CD4-positive, alpha-beta T cell (primary cell): ENCODE results near the gene SELENBP1. TPM values are rescaled to one million over a fixed set of nuclear protein-coding genes. Genes with fewer than 3 reads are reported as not detected.

Experiments used
- ATAC-seq: fragments of 200-7000 bp; cut with Tn5 transposase; one replicate; pipeline ENCODE4 v1.10.0; 2022; ENCODE audit warnings: mild to moderate bottlenecking; ENCODE audit not compliant: poor library complexity
- CTCF ChIA-PET: fragments of 350-600 bp; sonication (Branson Sonifier 250); formaldehyde crosslinking; loops from one replicate; lab custom pipeline; 2021; ENCODE audit warnings: antibody characterized with exemption, inconsistent platforms; lab: Charles Lee
- POLR2A ChIA-PET: fragments of 350-600 bp; sonication (Branson Sonifier 250); formaldehyde crosslinking; loops from one replicate; lab custom pipeline; 2021; ENCODE audit warnings: antibody characterized with exemption, inconsistent platforms; lab: Charles Lee
- DNase-seq, 14 experiments: peaks; one replicate each; pipeline ENCODE4 v3.0.0-alpha.2; 2013 to 2020; ENCODE audit warnings: mixed read lengths in 2 of 14
- H3K27ac ChIP-seq, 2 donors: one replicate each; pipeline versions ENCODE4 v1.5.1 to v1.7.0; 2013; ENCODE audit warnings: low read length in 2 of 2, low read depth in 1 of 2, mild to moderate bottlenecking in 1 of 2
- H3K27me3 ChIP-seq, 2 experiments: 1 replicate in 1 of 2; 2 replicates in 1 of 2; pipeline versions ENCODE4 v1.6.1 to v1.7.0; 2013; ENCODE audit warnings: low read length in 2 of 2, control low read depth in 1 of 2, mild to moderate bottlenecking in 1 of 2, moderate library complexity in 1 of 2; ENCODE audit not compliant: insufficient read depth in 2 of 2, control insufficient read depth in 1 of 2
- H3K36me3 ChIP-seq: one replicate; pipeline ENCODE4 v1.6.1; 2013; ENCODE audit warnings: low read length, control low read depth; ENCODE audit not compliant: insufficient read depth
- H3K4me1 ChIP-seq: one replicate; pipeline ENCODE4 v1.6.1; 2013; ENCODE audit warnings: low read length, control low read depth; ENCODE audit not compliant: insufficient read depth
- H3K4me3 ChIP-seq: one replicate; pipeline ENCODE4 v1.5.1; 2013; ENCODE audit warnings: mild to moderate bottlenecking, low read length, moderate library complexity
- H3K9me3 ChIP-seq, 2 experiments: 1 replicate in 1 of 2; 2 replicates in 1 of 2; pipeline versions ENCODE4 v1.6.1 to v1.7.0; 2013; ENCODE audit warnings: low read length in 2 of 2, mild to moderate bottlenecking in 2 of 2, control low read depth in 1 of 2, moderate library complexity in 1 of 2; ENCODE audit not compliant: control insufficient read depth in 1 of 2, insufficient read depth in 1 of 2
- H3K27ac Mint-ChIP-seq: one replicate; pipeline ENCODE4 v1.8.0; 2020; ENCODE audit warnings: mixed read lengths
- H3K27me3 Mint-ChIP-seq: one replicate; pipeline ENCODE4 v1.8.0; 2021; ENCODE audit warnings: mixed read lengths
- H3K36me3 Mint-ChIP-seq: one replicate; pipeline ENCODE4 v1.8.0; 2021; ENCODE audit warnings: low read depth, mixed read lengths
- H3K4me1 Mint-ChIP-seq: one replicate; pipeline ENCODE4 v1.8.0; 2021; ENCODE audit warnings: low read depth, mixed read lengths
- H3K4me3 Mint-ChIP-seq: one replicate; pipeline ENCODE4 v1.8.0; 2020; ENCODE audit warnings: mild to moderate bottlenecking, mixed read lengths
- H3K9me3 Mint-ChIP-seq: one replicate; pipeline ENCODE4 v1.8.0; 2020; ENCODE audit warnings: mixed read lengths
- CTCF ChIP-seq: fragments of 200-600 bp; IDR thresholded peaks from one replicate; pipeline ENCODE4 v1.8.0; 2022; ENCODE audit warnings: antibody characterized with exemption, mild to moderate bottlenecking
- intact Hi-C, 2 experiments: fragments of 100-400 bp; cut with DNase I in 1 of 2; cut with micrococcal nuclease in 1 of 2; formaldehyde crosslinking; loops; one replicate each; pipeline versions ENCODE4 v1.15.1 to v1.9.0; 2023 to 2025; cut with DNase I, micrococcal nuclease
- total RNA-seq, 174 experiments: library from RNA in 2 of 174; stranded (reverse) in 2 of 174; gene quantifications; one replicate each; pipeline ENCODE4 v1.2.3 and lab custom pipeline; 2021 to 2026

SELENBP1 gene
- total RNA-seq, 2 experiments from 2014 or later: not detected

- CTCF ChIA-PET: interaction anchor here (1.6 kb wide), 1 partner anchor 45 kb away, joined by 5 read pairs; no protein-coding TSS in a partner anchor
- Mint-ChIP-seq H3K4me3 (peak overlapping the region; percentile 94), H3K27ac (peak overlapping the region; percentile 94), H3K27me3 (no peaks in the 10 kb centered on the region), H3K4me1 (peaks cover 30% of the 10 kb centered on the region), H3K9me3 (peaks cover 2% of the 10 kb centered on the region), H3K36me3 (peaks cover 46% of the 10 kb centered on the region)
- Histone ChIP-seq H3K4me3 (peak overlapping the region; percentile 81), H3K27ac (peak overlapping the region; percentile 97 to 98), H3K9me3 (peaks cover 0 to 9% of the 10 kb centered on the region in 2 experiments), H3K4me1 (peaks cover 33% of the 10 kb centered on the region), H3K27me3 (no peaks in the 10 kb centered on the region), H3K36me3 (peaks cover 36% of the 10 kb centered on the region)
- DNase-seq: peak in 4 of 14 experiments; percentile 6 to 50 (median 20)
- no peak for TF ChIP-seq CTCF
- POLR2A ChIA-PET: interaction anchor here (1.0 to 1.8 kb wide), 5 partner anchors 19 to 92 kb away, joined by 3 to 16 read pairs (median 11); partner anchors contain the start of genes PI4KB, PSMB4, PSMD4 and ZNF687
- no peak for ATAC-seq
- intact Hi-C loops: loop anchor here in 1 of 2 experiments (5.0 to 10.0 kb wide), 3 partner anchors 51 to 271 kb away; partner anchors contain the start of genes GABPB2, PIP5K1A, PSMB4 and VPS72
Observed at GRCh38 chr1:151346082-151346768, 26.3 kb downstream of the SELENBP1 start.

- Mint-ChIP-seq H3K4me3 (no peak overlapping the region), H3K9me3 (no peaks in the 10 kb centered on the region), H3K36me3 (peaks cover 51% of the 10 kb centered on the region), H3K27me3 (no peaks in the 10 kb centered on the region), H3K27ac (no peak overlapping the region), H3K4me1 (peaks cover 40% of the 10 kb centered on the region)
- DNase-seq: no peak
- H3K27ac ChIP-seq: no peak overlapping the region
- TF ChIP-seq CTCF: no peak
- H3K4me1 ChIP-seq: peaks cover 33% of the 10 kb centered on the region
- H3K4me3 ChIP-seq: no peak overlapping the region
- ATAC-seq: no peak
- CTCF ChIA-PET: no interaction called here
- no peaks in the 10 kb centered on the region for H3K27me3 ChIP-seq
- intact Hi-C loops: loop anchor here in 1 of 2 experiments (10.0 kb wide), 2 partner anchors 149 to 269 kb away; partner anchors contain the start of genes GABPB2, PIP5K1A and VPS72
- POLR2A ChIA-PET: no interaction called here
- H3K36me3 ChIP-seq: peaks cover 36% of the 10 kb centered on the region
- H3K9me3 ChIP-seq: no peaks in the 10 kb centered on the region
Observed at GRCh38 chr1:151344291-151344690, 28.2 kb downstream of the SELENBP1 start.

GRCh38 chr1:151343587-151343986, 28.9 kb downstream of the SELENBP1 start:
- DNase-seq (no peak), ATAC-seq (no peak)
- Mint-ChIP-seq H3K27me3 (no peaks in the 10 kb centered on the region), H3K36me3 (peaks cover 51% of the 10 kb centered on the region), H3K27ac (peak overlapping the region; percentile 11), H3K9me3 (no peaks in the 10 kb centered on the region), H3K4me1 (peaks cover 40% of the 10 kb centered on the region), H3K4me3 (peak overlapping the region; percentile 1)
- Histone ChIP-seq H3K4me1 (peaks cover 33% of the 10 kb centered on the region), H3K27me3 (no peaks in the 10 kb centered on the region), H3K27ac (no peak overlapping the region), H3K9me3 (no peaks in the 10 kb centered on the region), H3K4me3 (no peak overlapping the region), H3K36me3 (peaks cover 36% of the 10 kb centered on the region)
- TF ChIP-seq CTCF: no peak
- intact Hi-C loops: loop anchor here in 1 of 2 experiments (10.0 kb wide), 2 partner anchors 149 to 269 kb away; partner anchors contain the start of genes GABPB2, PIP5K1A and VPS72
- POLR2A ChIA-PET: no interaction called here
- CTCF ChIA-PET: no interaction called here
